HG03159 (cell line): Measurements from ENCODE around the gene NCOA6.
"Not testable (repeated sequence)": the region's sequence is repeated elsewhere in the genome, so short reads cannot be mapped to it uniquely, and the experiment has no call there.

ENCODE experiments used
- ATAC-seq: cut with Tn5 transposase; IDR thresholded peaks from one replicate; pipeline ENCODE4 v1.9.1; 2021; ENCODE audit warnings: mild to moderate bottlenecking, moderate library complexity; ENCODE audit not compliant: unreplicated experiment

NCOA6 gene

DNA sequence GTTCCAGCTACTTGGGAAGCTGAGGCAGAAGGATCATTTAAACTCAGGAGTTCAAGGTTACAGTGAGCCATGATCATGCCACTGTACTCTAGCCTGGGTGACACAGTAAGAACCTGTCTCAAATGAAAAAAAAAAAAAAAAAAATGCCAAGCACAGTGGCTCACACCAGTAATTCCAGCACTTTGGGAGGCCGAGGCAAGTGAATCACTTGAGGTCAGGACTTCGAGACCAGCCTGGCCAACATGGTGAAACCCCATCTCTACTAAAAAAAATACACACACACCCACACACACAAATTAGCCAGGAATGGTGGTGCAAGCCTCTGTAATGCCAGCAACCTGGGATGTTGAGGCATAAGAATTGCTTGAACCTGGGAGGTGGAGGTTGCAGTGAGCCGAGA is 102.9 kb downstream of the NCOA6 start:
- ATAC-seq: not testable (repeated sequence)

DNA sequence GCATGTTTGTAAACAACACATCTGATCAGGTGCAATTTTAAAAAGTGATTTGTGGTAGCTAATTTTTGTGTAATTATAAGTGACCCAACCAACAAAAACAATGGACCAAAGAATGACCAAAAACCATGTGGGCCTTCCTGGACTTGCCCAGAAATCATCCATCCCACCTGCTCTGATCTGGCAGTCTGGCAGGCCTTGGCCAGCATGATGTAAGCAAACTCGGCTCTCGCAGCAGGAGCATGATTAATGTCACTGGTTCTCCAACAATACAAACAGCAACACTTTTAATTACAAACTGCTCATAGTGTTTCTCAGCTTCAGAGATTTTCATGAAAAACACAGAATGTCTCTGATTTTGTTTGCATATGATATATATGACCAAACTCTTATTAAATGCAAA is 105.2 kb downstream of the NCOA6 start:
- ATAC-seq: no peak

DNA sequence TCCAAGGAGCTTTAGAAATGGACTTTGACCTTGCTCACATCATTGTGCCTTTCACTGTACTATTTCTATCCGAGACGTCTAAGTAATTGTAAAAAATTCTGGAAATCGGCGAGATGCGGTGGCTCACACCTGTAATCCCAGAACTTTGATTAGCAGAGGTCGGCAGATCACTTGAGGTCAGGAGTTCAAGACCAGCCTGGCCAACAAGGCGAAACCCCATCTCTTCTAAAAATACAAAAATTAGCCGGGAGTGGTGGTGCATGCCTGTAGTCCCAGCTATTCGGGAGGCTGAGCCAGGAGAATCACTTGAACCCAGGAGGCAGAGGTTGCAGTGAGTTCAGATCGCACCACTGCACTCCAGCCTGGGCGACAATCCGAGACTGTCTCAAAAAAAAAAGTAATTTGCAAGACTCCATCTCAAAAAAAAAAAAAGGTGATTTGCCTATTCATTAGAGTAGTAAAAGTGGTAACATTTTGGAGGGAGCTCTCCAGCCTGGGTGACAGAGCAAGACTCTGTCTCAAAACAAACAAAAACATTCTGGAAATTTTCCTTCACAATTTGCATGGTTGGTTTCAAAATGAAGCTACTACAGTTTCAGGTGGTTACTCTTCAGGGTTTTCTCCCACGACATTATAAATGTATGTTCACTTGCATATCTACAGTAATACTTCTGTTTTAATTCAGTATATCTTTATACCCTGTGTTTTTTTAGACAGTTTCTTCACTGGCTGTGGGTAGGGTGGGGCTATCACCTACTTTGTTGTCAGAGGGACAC is 106.0 kb downstream of the NCOA6 start:
- ATAC-seq: peak; percentile 82

GRCh38 chr20:34717230-34718095 is 108.0 kb downstream of the NCOA6 start:
- no peak for ATAC-seq

GRCh38 chr20:34716921-34717229 is 108.6 kb downstream of the NCOA6 start:
- no peak for ATAC-seq

GRCh38 chr20:34715384-34715783 is 110.1 kb downstream of the NCOA6 start:
- no peak for ATAC-seq

- ATAC-seq: not testable (repeated sequence)
Measured at GRCh38 chr20:34713944-34714515, 111.4 kb downstream of the NCOA6 start.

DNA sequence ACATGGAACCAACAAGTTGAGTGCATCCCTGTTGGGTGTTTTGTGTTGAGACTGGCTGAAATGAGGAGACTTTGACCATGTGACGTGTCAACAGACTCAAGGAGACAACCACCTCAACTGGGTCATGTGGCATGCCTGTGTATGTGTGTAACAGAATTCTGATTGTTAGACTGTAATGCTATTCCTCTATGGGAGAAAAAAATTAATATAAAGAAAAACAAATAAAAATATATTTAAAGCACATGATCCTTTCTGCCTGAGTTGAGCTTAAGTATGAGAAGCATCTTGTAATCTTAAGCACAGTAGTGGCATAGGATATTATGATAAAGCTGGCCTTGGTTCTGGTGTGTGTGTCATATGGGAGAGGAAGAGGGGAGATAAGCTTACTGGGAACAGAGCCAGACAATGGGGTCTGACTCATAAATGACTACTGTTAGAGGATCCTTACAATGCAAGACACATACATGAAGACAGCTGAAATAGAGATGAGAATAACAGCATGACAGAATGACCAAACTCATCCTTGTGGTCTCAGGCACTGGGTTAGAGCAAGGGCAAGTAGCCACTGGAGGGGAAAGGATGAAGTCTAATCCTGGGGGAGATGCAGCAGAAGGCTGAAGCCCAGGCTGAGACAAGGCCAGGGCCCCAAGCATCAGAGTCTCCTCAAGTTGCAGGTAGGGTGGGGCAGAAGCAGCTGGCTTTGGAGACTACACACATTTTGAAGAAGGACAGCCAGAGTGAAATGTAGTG is 112.1 kb downstream of the NCOA6 start:
- ATAC-seq: no peak

GRCh38 chr20:34712525-34713192 is 112.8 kb downstream of the NCOA6 start:
- no peak for ATAC-seq

DNA sequence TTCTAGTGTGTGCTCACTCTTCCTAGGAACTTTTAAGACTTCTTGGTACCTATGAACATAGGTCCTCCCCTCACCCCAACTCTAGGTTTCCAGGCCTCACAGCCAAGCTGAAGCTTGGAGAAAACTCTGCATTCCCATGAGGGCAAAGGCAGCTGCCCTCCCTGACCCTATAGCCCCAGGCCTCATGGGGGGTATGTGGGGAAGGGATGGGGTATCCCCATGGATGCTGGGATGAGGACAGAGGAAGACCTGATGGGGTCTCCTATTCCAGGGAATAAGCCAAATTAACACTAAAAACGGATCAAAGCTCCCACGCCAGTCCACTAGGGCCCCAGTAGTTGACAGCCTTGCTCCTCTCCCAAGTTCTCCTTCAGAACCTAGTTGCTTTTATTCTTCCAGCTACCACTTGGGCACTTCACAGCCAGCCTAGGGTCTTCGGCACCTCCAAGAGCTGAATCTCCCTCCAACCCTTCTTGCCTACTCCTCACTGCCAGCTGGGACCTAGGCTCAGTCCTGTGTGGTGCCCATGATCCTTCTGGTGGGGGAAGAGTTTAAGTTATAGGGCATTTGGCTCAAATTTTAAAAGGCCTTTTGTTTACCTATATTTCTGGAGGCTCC is 113.5 kb downstream of the NCOA6 start:
- ATAC-seq: no peak

DNA sequence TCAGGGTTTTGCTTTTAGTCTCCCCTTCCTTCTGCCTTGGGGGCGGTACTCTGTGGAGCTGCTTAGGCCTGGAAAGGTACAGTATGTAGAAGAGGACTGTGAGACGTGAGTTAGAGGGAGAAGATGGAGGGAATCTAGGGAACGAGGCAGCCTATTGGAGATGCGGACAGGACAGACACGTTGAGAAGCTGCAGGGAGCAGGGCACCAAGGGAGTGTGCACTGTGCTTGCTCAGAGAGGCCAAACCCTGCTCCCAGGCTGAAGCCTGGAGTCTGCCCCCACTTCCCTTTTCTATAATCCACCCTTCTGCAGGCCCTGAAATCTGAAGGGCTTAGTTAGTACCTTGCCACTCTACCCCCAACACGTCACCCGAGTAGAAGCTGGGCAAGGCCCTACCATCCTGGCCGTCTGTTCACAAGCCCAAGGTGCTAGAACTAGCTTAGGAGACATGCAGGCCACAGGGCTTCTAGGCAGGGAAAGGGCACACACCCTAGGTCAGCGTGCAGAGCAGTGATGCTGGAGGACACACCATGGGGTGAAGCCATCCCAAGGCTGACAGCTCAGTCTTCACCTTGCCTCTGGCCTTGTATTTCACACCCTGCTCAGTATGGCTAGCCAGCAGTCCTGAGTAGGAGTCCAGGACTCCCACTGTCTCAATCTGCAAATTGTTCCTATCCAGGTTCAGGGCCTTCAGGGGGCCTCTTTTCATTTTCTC is 114.4 kb downstream of the NCOA6 start:
- no peak for ATAC-seq

DNA sequence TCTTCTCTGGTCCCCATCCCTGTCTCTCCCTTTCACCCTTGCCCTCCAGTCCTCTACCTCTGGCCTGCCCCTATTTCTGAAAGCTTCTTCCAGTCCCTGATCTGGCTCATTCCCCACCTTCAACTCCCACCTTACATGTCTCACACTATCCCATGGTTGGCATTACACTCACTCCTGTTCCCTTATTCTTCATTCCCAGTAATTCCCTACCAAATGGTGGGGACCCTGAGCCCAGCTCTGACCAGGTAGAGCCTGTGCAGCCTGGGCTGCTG is 114.9 kb downstream of the NCOA6 start:
- no peak for ATAC-seq

- peak; percentile 16 for ATAC-seq
Measured at GRCh38 chr20:34709831-34710567, 115.5 kb downstream of the NCOA6 start.

- peak; percentile 41 for ATAC-seq
Measured at GRCh38 chr20:34709044-34709830, 116.2 kb downstream of the NCOA6 start.

DNA sequence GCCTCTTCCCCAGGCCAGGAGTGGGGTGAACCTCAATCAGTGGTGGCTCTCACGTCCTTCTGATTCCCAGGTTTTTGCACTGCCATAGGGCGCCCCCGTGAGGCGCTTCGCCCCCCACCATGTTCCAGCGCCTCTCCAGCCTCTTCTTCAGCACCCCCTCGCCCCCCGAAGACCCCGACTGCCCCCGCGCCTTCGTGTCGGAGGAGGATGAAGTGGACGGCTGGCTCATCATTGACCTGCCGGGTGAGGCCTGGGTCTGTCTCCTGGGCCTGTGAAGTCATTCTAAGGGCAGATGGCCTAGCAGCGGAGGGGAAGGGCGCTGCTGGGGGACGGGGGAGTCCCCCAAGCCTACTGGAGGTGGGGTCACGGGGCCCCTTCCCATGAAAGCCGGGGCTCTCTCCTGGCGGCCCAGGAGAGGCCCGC is 116.8 kb downstream of the NCOA6 start:
- peak; percentile 19 for ATAC-seq

GRCh38 chr20:34706912-34707784 is 118.3 kb downstream of the NCOA6 start:
- no peak for ATAC-seq

DNA sequence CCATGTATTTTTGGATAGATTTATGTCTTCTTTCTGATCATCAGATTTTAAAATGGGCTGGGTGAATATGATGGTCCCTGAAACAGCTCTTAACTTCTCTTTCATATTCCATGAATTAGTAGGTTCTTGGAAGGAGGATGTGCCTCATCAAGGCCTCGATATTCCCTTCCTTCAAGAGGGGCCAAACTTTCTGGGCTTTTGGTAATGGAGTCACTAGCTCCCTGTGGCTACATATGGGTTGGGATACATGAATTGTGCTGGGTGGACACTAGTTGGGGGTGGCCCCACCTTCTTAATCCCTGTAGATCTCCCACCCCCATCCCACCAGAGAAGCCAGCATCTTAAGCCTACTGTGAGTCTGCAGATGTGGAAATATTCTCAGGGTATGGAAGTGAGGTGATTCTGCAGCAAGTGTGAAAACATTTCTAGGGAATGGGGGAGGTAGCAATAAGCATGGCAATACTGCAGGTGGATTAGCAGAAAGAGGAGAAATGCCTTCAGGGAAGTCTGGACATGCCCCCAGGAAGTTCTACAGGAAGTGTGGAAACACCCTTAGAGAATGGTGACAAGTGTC is 119.1 kb downstream of the NCOA6 start:
- no peak for ATAC-seq
